Neural progenitor cell (in vitro differentiated cells): ENCODE measurements around the gene STAC2.

Experiments
- CTCF ChIP-seq: fragments of 200-600 bp; sonication (generic); IDR thresholded peaks from 2 replicates; pipeline ENCODE4 v1.5.1; 2017; ENCODE audit warnings: antibody characterized with exemption, mild to moderate bottlenecking
- EZH2 ChIP-seq: fragments of 200-600 bp; sonication (generic); IDR thresholded peaks from 2 replicates; pipeline ENCODE4 v1.6.1; 2017; ENCODE audit warnings: antibody characterized with exemption, mild to moderate bottlenecking, moderate library complexity
- EZH2phosphoT487 ChIP-seq: fragments of 200-600 bp; sonication (generic); IDR thresholded peaks from 2 replicates; pipeline ENCODE4 v1.6.1; 2017; ENCODE audit warnings: antibody characterized with exemption

GRCh38 chr17:39243155-39243554 is 17.4 kb upstream of the STAC2 start:
- TF ChIP-seq CTCF, result no peak
- TF ChIP-seq EZH2, result no peak
- TF ChIP-seq EZH2phosphoT487, result no peak
